K562 treated with DMSO at 1 percent for 12 hours (cell line): ENCODE data around the gene TBC1D3B. TPM values are rescaled to one million over a fixed set of nuclear protein-coding genes. Genes with fewer than 3 reads are reported as not detected.

Source experiments
- total RNA-seq: library from RNA; unstranded; fragments of 300-600 nt; gene quantifications from 2 replicates; pipeline ENCODE4 v1.2.3, GENCODE V29; 2022; ENCODE audit not compliant: insufficient read depth

TBC1D3B gene
- total RNA-seq = not detected in 2 replicates

GRCh38 chr17:36176536-36176935 is at the start of gene TBC1D3B:
TSS of gene TBC1D3B (minus strand) at chr17:36176636. CDS start at chr17:36175050, 1,586 bp downstream.

GRCh38 chr17:36210439-36211211 is 34.2 kb upstream of the TBC1D3B start, which contains the start of gene CCL4L2:
TSS of gene CCL4L2 (plus strand) at chr17:36211063.

Other genes starting within 250 kb of the TBC1D3B start
- gene RDM1, start 245.9 kb downstream of the TBC1D3B start, total RNA-seq = 8.6 and 22.3 TPM in 2 replicates
- gene LYZL6, start 232.9 kb downstream of the TBC1D3B start, total RNA-seq = not detected in 2 replicates
- not detected in 2 replicates for gene CCL16, start 195.1 kb downstream of the TBC1D3B start, total RNA-seq
- not detected in 2 replicates for gene CCL14, start 189.9 kb downstream of the TBC1D3B start, total RNA-seq
- gene CCL15, start 175.1 kb downstream of the TBC1D3B start, total RNA-seq = not detected in 2 replicates
- not detected in 2 replicates for gene CCL23, start 158.7 kb downstream of the TBC1D3B start, total RNA-seq
- gene CCL18, start 112.4 kb downstream of the TBC1D3B start, total RNA-seq = not detected in 2 replicates
- gene CCL3, start 86.5 kb downstream of the TBC1D3B start, total RNA-seq = not detected in 2 replicates
- gene CCL4, start 72.8 kb downstream of the TBC1D3B start, total RNA-seq = not detected in 2 replicates
- gene CCL3L1, start 20.1 kb upstream of the TBC1D3B start, total RNA-seq = not detected in 2 replicates
- not detected in 2 replicates for gene CCL4L2, start 34.4 kb upstream of the TBC1D3B start, total RNA-seq
- not detected in 2 replicates for gene TBC1D3I, start 87.9 kb upstream of the TBC1D3B start, total RNA-seq
- not detected in 2 replicates for gene TBC1D3G, start 147.2 kb upstream of the TBC1D3B start, total RNA-seq
- gene TBC1D3H, start 211.8 kb upstream of the TBC1D3B start, total RNA-seq = not detected in 2 replicates